ENCODE data around the gene UBALD1. TPM values are rescaled to one million over a fixed set of nuclear protein-coding genes. Genes with fewer than 3 reads are reported as not detected.
"Not testable (repeated sequence)": the region's sequence is repeated elsewhere in the genome, so short reads cannot be mapped to it uniquely, and the experiment has no call there.

Gene UBALD1
- total RNA-seq, 1 experiment from 2014 or later, result 29.9 TPM

DNA sequence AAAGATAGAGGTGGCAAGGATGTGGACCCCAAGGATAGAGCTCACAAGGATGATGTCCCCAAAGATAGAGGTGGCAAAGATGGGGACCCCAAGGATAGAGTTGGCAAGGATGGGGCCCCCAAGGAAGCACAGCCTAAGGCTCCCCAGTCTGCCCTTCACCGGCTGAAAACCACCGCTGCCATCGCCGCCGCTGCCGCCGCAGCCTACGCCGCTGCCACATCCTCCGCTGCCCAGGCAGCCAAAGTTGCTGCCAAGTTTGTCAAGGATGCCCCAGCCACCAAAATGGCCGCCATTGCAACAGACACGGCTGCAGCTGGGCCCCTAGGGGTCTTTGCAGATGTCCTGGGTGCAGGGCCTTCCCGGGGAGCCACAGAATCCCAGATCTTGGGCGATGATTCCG lies 38.7 kb downstream of the UBALD1 start:
- CTCF ChIA-PET, result no interaction called here
- H3K9me3 ChIP-seq (ENCODE audit: control insufficient read depth, insufficient read depth, low read depth, low read length), result no peaks in the 10 kb centered on the region
- no peaks in the 10 kb centered on the region for H3K27me3 ChIP-seq (ENCODE audit: control insufficient read depth, insufficient read depth, low read length)
- intact Hi-C loops (cut with micrococcal nuclease; ENCODE audit: unreplicated experiment), result no loop called here
- no peak for ATAC-seq
- no peak for DNase-seq (ENCODE audit: low read depth, low spot score)
- H3K4me1 ChIP-seq (ENCODE audit: control insufficient read depth, insufficient read depth, low read length), result no peaks in the 10 kb centered on the region
- H3K27ac ChIP-seq (ENCODE audit: low read length), result no peak overlapping the region
- no peak overlapping the region for H3K4me3 ChIP-seq (ENCODE audit: low read depth in 2 of 2, low read length in 2 of 2)
- BruUV-seq (replicated peaks), result no TSS peak
- in situ Hi-C loops (cut with HindIII; ENCODE audit: low pct_unique_long_range_greater_than_20kb, low sequenced_read_pairs), result no loop called here
- no peaks in the 10 kb centered on the region for H3K36me3 ChIP-seq (ENCODE audit: control insufficient read depth, insufficient read depth, low read length)
- POLR2A ChIA-PET, result no interaction called here
- no peak for TF ChIP-seq POLR2AphosphoS5 (IDR thresholded peaks at IDR 0.05; ENCODE audit: low read depth, low read length)
- TF ChIP-seq REST (IDR thresholded peaks at IDR 0.05; ENCODE audit: insufficient read depth in 1 of 2, low read depth in 2 of 2, low read length in 1 of 2), result no peak

GRCh38 chr16:4574919-4575705 lies 39.6 kb downstream of the UBALD1 start:
- Histone ChIP-seq H3K27me3 (ENCODE audit: control insufficient read depth, insufficient read depth, low read length) (no peaks in the 10 kb centered on the region), H3K4me1 (ENCODE audit: control insufficient read depth, insufficient read depth, low read length) (no peaks in the 10 kb centered on the region), H3K4me3 (ENCODE audit: low read depth in 2 of 2, low read length in 2 of 2) (no peak overlapping the region), H3K9me3 (ENCODE audit: control insufficient read depth, insufficient read depth, low read depth, low read length) (no peaks in the 10 kb centered on the region), H3K36me3 (ENCODE audit: control insufficient read depth, insufficient read depth, low read length) (no peaks in the 10 kb centered on the region), H3K27ac (ENCODE audit: low read length) (no peak overlapping the region)
- TF ChIP-seq REST (IDR thresholded peaks at IDR 0.05; ENCODE audit: insufficient read depth in 1 of 2, low read depth in 2 of 2, low read length in 1 of 2), result no peak
- TF ChIP-seq TCF7L2 (IDR thresholded peaks at IDR 0.05; ENCODE audit: low read depth, low read length), result no peak
- TF ChIP-seq POLR2AphosphoS5 (IDR thresholded peaks at IDR 0.05; ENCODE audit: low read depth, low read length), result no peak
- TF ChIP-seq, protein P1, sequence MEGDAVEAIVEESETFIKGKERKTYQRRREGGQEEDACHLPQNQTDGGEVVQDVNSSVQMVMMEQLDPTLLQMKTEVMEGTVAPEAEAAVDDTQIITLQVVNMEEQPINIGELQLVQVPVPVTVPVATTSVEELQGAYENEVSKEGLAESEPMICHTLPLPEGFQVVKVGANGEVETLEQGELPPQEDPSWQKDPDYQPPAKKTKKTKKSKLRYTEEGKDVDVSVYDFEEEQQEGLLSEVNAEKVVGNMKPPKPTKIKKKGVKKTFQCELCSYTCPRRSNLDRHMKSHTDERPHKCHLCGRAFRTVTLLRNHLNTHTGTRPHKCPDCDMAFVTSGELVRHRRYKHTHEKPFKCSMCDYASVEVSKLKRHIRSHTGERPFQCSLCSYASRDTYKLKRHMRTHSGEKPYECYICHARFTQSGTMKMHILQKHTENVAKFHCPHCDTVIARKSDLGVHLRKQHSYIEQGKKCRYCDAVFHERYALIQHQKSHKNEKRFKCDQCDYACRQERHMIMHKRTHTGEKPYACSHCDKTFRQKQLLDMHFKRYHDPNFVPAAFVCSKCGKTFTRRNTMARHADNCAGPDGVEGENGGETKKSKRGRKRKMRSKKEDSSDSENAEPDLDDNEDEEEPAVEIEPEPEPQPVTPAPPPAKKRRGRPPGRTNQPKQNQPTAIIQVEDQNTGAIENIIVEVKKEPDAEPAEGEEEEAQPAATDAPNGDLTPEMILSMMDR (IDR thresholded peaks at IDR 0.05), result no peak
- TF ChIP-seq SIN3A (IDR thresholded peaks at IDR 0.05; ENCODE audit: borderline replicate concordance, insufficient read depth, low read depth, low read length), result no peak
- BruUV-seq (replicated peaks), result no TSS peak
- no peak for DNase-seq (ENCODE audit: low read depth, low spot score)
- no peak; the same call in 1 of the 2 replicates for ATAC-seq
- POLR2A ChIA-PET, result no interaction called here
- intact Hi-C loops (cut with micrococcal nuclease; ENCODE audit: unreplicated experiment) (no loop called here), in situ Hi-C loops (cut with HindIII; ENCODE audit: low pct_unique_long_range_greater_than_20kb, low sequenced_read_pairs) (no loop called here)
- CTCF ChIA-PET, result interaction anchor here (1.0 kb wide), 1 partner anchor 24 kb away, joined by 4 read pairs; no protein-coding TSS in a partner anchor

GRCh38 chr16:4573926-4574325 lies 40.8 kb downstream of the UBALD1 start:
- H3K9me3 ChIP-seq (ENCODE audit: control insufficient read depth, insufficient read depth, low read depth, low read length); intact Hi-C loops (cut with micrococcal nuclease; ENCODE audit: unreplicated experiment); BruUV-seq (replicated peaks); DNase-seq (ENCODE audit: low read depth, low spot score); H3K27ac ChIP-seq (ENCODE audit: low read length); CTCF ChIA-PET; H3K27me3 ChIP-seq (ENCODE audit: control insufficient read depth, insufficient read depth, low read length); H3K4me1 ChIP-seq (ENCODE audit: control insufficient read depth, insufficient read depth, low read length); in situ Hi-C loops (cut with HindIII; ENCODE audit: low pct_unique_long_range_greater_than_20kb, low sequenced_read_pairs); H3K4me3 ChIP-seq (ENCODE audit: low read depth in 2 of 2, low read length in 2 of 2); H3K36me3 ChIP-seq (ENCODE audit: control insufficient read depth, insufficient read depth, low read length); ATAC-seq: not testable (repeated sequence)
- POLR2A ChIA-PET, result interaction anchor here (0.6 kb wide), 1 partner anchor 14 kb away, joined by 7 read pairs; no protein-coding TSS in a partner anchor

Measured in Panc1 (cell line).